Activated naive CD4-positive, alpha-beta T cell treated with anti-CD3 and anti-CD28 coated beads, Interleukin-2, amount 50 U/mL, for 24 hours (primary cell): Measurements from ENCODE around the gene ACTR8.
"Not testable (repeated sequence)": the region's sequence is repeated elsewhere in the genome, so short reads cannot be mapped to it uniquely, and the experiment has no call there.

Source experiments
- H3K27ac Mint-ChIP-seq: one replicate; pipeline ENCODE4 v1.8.0; 2021; ENCODE audit warnings: mild to moderate bottlenecking, mixed read lengths
- H3K27me3 Mint-ChIP-seq: one replicate; pipeline ENCODE4 v1.8.0; 2021; ENCODE audit warnings: mixed read lengths
- H3K36me3 Mint-ChIP-seq: one replicate; pipeline ENCODE4 v1.8.0; 2021; ENCODE audit warnings: mixed read lengths
- H3K4me1 Mint-ChIP-seq: one replicate; pipeline ENCODE4 v1.8.0; 2021; ENCODE audit warnings: mixed read lengths
- H3K4me3 Mint-ChIP-seq: one replicate; pipeline ENCODE4 v1.8.0; 2021; ENCODE audit warnings: mild to moderate bottlenecking, mixed read lengths
- H3K9me3 Mint-ChIP-seq: one replicate; pipeline ENCODE4 v1.8.0; 2021; ENCODE audit warnings: mixed read lengths

The ACTR8 gene, protein sequence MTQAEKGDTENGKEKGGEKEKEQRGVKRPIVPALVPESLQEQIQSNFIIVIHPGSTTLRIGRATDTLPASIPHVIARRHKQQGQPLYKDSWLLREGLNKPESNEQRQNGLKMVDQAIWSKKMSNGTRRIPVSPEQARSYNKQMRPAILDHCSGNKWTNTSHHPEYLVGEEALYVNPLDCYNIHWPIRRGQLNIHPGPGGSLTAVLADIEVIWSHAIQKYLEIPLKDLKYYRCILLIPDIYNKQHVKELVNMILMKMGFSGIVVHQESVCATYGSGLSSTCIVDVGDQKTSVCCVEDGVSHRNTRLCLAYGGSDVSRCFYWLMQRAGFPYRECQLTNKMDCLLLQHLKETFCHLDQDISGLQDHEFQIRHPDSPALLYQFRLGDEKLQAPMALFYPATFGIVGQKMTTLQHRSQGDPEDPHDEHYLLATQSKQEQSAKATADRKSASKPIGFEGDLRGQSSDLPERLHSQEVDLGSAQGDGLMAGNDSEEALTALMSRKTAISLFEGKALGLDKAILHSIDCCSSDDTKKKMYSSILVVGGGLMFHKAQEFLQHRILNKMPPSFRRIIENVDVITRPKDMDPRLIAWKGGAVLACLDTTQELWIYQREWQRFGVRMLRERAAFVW

DNA sequence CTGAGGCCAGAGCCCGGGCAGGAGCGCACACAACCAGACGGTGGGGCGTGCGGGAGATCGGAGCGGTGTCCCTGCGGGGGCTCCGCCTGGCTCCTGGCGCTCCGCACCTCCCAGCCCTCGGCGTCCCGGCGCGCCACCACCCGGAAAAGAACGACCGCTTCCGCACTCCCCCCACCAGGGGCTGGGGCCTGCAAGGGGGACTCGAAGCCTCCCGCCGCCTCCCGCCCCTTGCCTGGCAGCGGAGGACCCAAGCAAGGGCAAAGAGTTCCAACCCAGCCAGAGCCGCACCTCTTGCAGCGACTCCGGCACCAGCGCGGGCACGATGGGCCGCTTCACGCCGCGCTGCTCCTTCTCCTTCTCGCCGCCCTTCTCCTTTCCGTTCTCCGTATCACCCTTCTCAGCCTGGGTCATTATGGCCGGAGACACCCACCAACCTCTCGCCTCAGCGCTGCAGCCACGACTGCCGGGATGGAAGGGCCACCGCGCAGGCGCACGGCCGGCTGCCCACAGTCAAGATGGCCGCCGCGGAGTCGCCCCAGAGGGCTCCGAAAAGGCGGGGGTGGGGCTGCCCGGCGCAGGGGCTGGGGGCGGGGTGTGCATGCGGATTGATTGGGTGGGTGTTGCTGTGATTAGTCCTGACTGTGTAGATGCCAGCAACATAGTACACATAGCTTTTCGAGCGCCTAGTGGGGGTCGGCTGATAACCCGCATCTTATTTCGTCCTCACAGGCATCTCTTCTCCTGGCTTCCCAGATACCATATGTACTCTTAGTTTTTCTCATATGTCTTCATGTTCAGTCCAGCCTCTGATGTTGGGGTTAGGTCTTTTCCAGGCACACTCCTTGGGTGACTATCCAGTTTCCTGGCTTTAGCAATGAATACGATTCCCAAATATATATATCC, at the start of gene ACTR8:
Gene ACTR8, minus strand, starts transcription at position 462 of the 903 bp plus-strand sequence. Its CDS starts 51 bp downstream, at position 411.
- Mint-ChIP-seq H3K9me3 (no peaks in the 10 kb centered on the region), H3K36me3 (peaks cover 13% of the 10 kb centered on the region), H3K27me3 (no peaks in the 10 kb centered on the region), H3K27ac (peak within 1 kb of the TSS; percentile 96), H3K4me3 (peak within 1 kb of the TSS; percentile 96), H3K4me1 (peaks cover 42% of the 10 kb centered on the region)

DNA sequence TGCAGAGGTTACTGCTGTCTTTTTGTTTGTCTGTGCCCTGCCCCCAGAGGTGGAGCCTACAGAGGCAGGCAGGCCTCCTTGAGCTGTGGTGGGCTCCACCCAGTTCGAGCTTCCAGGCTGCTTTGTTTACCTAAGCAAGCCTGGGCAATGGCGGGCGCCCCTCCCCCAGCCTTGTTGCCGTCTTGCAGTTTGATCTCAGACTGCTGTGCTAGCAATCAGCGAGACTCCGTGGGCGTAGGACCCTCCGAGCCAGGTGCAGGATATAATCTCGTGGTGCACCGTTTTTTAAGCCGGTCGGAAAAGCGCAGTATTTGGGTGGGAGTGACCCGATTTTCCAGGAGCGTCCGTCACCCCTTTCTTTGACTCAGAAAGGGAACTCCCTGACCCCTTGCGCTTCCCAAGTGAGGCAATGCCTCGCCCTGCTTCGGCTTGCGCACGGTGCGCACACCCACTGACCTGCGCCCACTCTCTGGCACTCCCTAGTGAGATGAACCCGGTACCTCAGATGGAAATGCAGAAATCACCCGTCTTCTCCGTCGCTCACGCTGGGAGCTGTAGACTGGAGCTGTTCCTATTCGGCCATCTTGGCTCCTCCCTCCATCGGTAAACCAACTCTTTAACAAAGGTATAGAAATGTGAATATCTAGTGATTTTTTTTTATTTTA, 45.4 kb upstream of the ACTR8 start:
- not testable (repeated sequence) for H3K9me3 Mint-ChIP-seq, H3K27me3 Mint-ChIP-seq, H3K36me3 Mint-ChIP-seq, H3K4me1 Mint-ChIP-seq, H3K27ac Mint-ChIP-seq, H3K4me3 Mint-ChIP-seq

DNA sequence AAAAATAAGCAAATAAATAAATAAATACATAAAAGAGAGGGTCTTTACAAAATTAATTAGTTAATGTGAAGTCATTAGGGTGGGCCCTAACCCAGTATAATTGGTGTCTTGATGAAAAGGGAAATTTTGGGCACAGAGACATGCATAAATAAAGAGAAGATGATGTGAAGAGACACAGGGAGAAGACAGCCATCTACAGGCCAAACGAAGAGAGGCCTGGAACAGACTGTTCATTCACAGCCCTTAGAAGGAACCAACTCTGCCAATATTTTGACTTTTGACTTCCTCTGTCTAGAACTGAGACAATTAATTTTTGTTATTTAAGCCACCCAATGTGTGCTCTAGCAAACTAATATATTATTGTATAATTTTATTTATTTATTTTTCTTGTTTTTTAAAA, 39.3 kb upstream of the ACTR8 start:
- Mint-ChIP-seq H3K4me3 (no peak overlapping the region), H3K9me3 (no peaks in the 10 kb centered on the region), H3K36me3 (peaks cover 3% of the 10 kb centered on the region), H3K4me1 (no peaks in the 10 kb centered on the region), H3K27me3 (peaks cover 18% of the 10 kb centered on the region), H3K27ac (no peak overlapping the region)

DNA sequence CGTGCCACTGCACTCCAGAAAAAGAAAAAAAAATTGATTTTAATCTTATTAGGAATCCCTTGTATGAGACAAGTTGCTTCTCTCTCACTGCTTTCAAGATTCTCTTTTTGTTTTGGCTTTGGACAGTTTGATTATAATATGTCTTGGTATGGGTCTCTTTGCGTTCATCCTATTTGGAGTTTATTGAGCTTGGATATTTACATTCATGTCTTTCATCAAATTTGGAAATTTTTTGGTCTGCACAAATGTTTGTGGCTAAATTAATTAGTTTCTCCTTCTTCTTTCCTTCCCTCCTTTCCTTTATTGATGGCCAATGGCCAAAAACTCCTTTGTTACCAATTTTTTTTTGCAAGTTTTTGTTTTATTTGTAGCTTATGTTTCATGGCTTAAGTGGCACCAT, 37.8 kb upstream of the ACTR8 start:
- Mint-ChIP-seq H3K4me1 (no peaks in the 10 kb centered on the region), H3K36me3 (peaks cover 3% of the 10 kb centered on the region), H3K9me3 (no peaks in the 10 kb centered on the region), H3K4me3 (no peak overlapping the region), H3K27me3 (peaks cover 25% of the 10 kb centered on the region), H3K27ac (no peak overlapping the region)

DNA sequence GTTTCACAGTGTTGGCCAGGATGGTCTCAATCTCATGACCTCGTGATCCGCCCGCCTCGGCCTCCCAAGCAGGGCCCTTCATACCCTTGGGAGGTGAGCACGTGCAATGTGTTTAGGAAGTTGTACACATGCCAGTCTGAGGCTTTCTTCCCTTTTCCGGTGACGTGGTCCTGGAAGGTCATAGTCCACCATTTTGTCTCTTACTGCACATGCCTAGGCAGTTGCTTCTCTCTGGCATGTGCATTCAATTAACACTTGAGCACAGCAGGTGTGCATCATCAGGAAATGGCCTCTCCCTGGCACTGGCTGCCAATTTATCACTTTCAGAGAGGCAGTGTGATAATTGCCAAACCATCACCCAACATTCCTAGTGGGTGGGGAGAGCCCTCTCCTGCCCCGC, 31.4 kb upstream of the ACTR8 start:
- Mint-ChIP-seq H3K9me3 (peaks cover 3% of the 10 kb centered on the region), H3K4me3 (no peak overlapping the region), H3K36me3 (no peaks in the 10 kb centered on the region), H3K4me1 (no peaks in the 10 kb centered on the region), H3K27ac (no peak overlapping the region), H3K27me3 (peaks cover 36% of the 10 kb centered on the region)

DNA sequence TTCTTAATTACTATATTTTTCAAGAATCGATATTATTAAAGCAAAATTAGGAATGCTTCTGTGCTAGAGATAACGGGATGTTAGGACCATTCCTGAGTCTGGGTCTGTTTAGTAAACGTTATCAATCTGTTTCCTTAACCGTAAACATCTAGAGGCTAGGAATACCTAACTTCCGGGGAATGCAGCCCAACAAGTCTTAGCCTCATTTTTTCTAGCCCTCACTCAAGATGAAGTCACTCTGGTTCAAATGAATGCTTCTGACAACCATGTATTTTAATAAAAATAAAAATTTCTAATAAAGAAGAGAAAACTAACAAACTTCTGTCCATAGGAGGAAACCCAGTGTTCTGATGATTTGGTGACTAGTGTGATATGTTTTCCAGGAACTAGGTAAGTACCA, 20.8 kb upstream of the ACTR8 start:
- Mint-ChIP-seq H3K4me1 (no peaks in the 10 kb centered on the region), H3K36me3 (peaks cover 4% of the 10 kb centered on the region), H3K27me3 (peaks cover 32% of the 10 kb centered on the region), H3K4me3 (no peak overlapping the region), H3K9me3 (no peaks in the 10 kb centered on the region), H3K27ac (no peak overlapping the region)

DNA sequence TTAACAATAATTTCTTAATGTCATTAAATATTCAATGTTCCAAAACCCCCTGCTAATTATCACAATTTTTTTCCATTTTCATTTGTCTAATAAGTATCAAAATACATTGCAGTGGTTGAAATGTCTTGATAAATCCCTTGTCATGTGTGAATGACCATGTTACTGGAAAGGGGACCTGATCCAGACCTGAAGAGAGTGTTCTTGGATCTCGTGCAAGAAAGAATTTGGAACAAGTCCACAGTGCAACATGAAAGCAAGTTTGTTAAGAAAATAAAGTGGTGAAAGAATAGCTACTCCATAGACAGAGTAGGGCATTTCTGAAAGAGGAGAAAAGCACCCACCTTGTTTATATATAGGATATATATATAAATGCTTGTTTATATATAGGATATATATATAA, 20.1 kb upstream of the ACTR8 start:
- peaks cover 4% of the 10 kb centered on the region for H3K36me3 Mint-ChIP-seq
- H3K27ac Mint-ChIP-seq: no peak overlapping the region
- peaks cover 32% of the 10 kb centered on the region for H3K27me3 Mint-ChIP-seq
- no peaks in the 10 kb centered on the region for H3K9me3 Mint-ChIP-seq
- H3K4me3 Mint-ChIP-seq: no peak overlapping the region
- no peaks in the 10 kb centered on the region for H3K4me1 Mint-ChIP-seq

DNA sequence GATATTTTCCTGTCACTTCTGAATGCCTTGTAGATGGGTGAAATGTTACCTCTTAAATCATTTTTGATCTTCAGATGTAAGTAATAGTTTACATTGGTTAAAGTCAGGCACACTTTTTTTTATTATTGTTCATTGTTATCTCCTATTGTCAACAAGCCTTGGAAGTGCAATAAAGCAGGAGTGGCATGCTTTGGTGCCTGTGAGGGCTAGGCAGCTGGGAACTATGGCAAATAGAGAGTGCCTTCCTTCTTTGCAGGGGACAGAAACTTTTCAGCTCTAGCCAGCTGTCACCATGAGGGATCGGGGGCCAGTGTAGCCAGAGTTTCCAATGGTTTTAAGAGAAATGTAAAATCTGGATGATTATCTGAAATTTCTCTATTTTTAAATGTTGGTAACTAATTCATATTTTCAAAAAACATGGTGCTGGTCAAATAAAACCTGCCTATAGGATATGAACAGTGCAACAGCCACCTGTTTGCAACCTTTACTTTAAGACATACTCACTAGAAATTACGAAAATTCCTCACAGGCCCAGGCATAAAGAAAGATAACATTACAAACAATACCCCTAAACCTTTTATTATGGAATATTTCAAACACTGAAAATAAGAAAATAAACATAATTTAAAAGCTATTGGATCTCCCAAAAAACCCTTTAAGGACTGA, 18.8 kb upstream of the ACTR8 start:
- H3K27me3 Mint-ChIP-seq: peaks cover 26% of the 10 kb centered on the region
- H3K36me3 Mint-ChIP-seq: no peaks in the 10 kb centered on the region
- H3K9me3 Mint-ChIP-seq: no peaks in the 10 kb centered on the region

DNA sequence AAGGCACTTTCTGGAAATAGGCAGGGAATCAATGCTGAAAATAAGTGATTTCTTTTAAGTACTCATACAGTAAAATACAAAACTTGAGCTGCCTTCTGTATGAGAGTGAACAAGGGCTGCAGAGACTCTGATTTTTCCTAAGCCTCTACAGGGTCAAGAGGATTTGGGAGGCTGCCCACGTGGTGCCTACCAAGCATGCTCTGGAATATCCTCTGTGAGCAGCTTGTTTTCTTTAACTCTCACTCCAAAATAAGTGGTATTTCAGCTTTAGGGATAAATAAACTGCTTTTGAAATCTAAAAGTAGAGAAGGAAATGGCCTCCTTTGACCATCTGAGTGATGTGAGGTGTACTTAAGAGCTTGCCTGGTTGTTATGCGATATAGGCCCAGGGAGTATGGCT, 17.8 kb upstream of the ACTR8 start:
- H3K36me3 Mint-ChIP-seq: no peaks in the 10 kb centered on the region
- H3K9me3 Mint-ChIP-seq: no peaks in the 10 kb centered on the region
- no peak overlapping the region for H3K27ac Mint-ChIP-seq
- peaks cover 22% of the 10 kb centered on the region for H3K27me3 Mint-ChIP-seq
- H3K4me1 Mint-ChIP-seq: no peaks in the 10 kb centered on the region
- H3K4me3 Mint-ChIP-seq: no peak overlapping the region

More for the DNA sequence above, 18.8 kb upstream of the ACTR8 start:
- Mint-ChIP-seq H3K27ac (no peak overlapping the region), H3K4me3 (no peak overlapping the region), H3K4me1 (no peaks in the 10 kb centered on the region)

DNA sequence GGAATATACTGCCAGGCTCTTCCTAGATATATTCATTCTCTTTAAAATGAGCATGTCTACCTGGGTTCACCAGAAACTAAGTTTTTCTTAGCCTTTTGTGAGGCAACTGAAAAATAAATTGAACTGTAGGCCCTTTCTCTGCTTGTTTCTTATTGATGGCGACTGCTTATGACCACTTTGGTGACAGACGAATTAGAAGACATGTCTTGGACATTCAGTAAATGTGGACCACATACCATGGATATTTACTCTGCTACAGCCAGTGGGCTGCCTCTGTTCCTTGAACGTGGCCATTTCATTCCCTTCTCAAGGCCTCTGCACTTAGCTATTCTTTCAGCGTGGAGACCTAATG, 10.3 kb upstream of the ACTR8 start:
- Mint-ChIP-seq H3K9me3 (no peaks in the 10 kb centered on the region), H3K27ac (peak overlapping the region; percentile 99), H3K27me3 (peaks cover 8% of the 10 kb centered on the region), H3K4me1 (peaks cover 50% of the 10 kb centered on the region), H3K36me3 (peaks cover 6% of the 10 kb centered on the region), H3K4me3 (peak overlapping the region; percentile 95)

DNA sequence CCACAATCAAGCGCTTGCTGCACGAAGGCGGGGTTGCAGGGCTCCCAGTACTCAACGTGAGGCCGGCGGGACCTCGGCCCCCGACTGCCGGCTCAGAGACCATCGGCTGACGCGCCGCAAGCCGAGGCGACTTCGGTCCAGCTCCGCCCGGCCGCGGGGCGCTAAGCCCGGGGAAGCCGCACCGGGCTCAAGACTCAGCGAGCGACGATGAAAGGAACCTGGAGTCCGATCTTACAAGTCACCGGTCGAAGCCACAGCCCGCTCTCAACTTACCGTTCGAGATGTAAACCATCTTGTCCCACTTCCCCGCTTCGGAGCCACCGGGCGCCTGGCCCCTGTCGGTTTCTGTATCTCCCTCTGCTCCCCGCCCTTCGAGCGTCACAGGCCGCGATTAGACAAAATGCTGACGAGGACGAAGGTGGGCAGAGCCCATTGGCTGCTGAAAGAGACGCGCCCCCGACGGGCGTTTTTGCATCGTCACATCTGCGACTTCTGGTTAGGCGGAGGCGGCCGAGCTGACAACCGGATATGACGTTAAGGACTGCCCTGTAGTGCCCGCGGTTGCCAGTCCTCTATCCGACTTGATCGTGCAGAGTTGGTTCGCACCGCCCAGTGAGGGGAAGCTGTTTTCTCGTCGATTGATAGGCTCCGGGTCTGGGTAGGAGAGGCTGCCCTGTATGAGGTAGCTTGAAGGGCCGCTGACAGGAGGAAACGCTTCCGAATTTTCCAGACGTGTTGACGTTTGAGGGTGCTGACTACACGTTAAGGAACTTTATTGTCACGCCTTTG, 9.7 kb upstream of the ACTR8 start, which contains the start of gene SELENOK:
Gene SELENOK, minus strand, starts transcription at position 363 of the 789 bp plus-strand sequence.
- peaks cover 5% of the 10 kb centered on the region for H3K27me3 Mint-ChIP-seq
- H3K36me3 Mint-ChIP-seq: peaks cover 10% of the 10 kb centered on the region
- H3K4me1 Mint-ChIP-seq: peaks cover 56% of the 10 kb centered on the region
- H3K4me3 Mint-ChIP-seq: peak within 1 kb of the TSS; percentile 95
- no peaks in the 10 kb centered on the region for H3K9me3 Mint-ChIP-seq
- peak within 1 kb of the TSS; percentile 99 for H3K27ac Mint-ChIP-seq

DNA sequence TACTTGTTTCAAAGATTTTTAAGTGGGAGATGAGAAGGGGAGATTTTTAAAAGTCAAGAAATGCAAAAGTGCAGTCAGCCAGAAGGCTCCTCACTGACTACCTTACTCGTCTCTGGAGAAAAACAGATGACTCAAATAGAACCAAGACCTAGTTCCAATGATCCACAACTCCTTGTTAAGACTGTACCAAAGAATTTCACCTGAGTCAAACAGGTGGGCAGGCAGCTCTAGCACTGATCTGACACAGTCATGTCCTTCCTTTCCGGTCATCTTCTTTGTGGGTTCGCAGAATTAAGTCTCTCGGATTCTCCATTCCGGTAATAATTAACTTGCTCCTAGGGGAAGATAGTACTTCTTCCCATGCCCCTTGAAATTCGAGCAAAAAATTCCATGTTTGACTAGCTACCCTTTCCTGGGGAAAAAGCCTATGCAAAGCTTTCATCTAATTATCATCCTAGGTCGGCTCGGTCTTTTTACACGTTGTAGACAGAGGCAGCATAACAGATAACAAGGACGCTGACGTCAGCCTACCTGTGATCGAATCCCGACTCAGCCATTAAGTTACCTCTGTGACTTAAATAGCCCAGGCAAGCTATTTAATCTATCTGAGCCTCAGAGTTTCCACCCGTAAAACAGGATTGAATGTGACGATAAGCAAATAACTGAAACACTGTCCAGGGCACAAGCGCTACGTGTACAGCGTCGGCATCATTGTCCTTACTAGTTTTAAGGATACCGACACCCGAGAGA, 8.9 kb upstream of the ACTR8 start:
- peaks cover 2% of the 10 kb centered on the region for H3K27me3 Mint-ChIP-seq
- peaks cover 58% of the 10 kb centered on the region for H3K4me1 Mint-ChIP-seq

DNA sequence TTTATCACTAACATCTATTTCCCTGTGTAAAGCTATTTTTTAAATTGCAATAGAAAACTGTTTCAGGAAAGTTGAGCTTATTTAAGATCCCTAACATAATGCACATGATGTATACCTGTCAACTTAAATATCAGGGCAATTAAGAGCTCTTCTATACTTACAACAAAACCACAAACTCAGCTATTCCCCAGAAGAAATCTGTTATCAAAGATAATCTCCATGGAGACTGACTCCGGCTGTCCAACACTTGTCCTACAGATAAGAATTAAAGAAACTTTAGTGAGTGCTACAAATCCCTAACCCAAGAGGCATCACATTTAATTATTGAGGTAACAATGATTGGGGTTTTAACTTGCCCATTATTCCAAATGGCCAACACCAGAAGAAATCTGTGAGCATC, 6.3 kb upstream of the ACTR8 start:
- Mint-ChIP-seq H3K27me3 (no peaks in the 10 kb centered on the region), H3K27ac (no peak overlapping the region), H3K36me3 (peaks cover 13% of the 10 kb centered on the region), H3K9me3 (no peaks in the 10 kb centered on the region), H3K4me3 (peak overlapping the region; percentile 8), H3K4me1 (peaks cover 59% of the 10 kb centered on the region)

More for the DNA sequence above, 8.9 kb upstream of the ACTR8 start:
- H3K27ac Mint-ChIP-seq: peak overlapping the region; percentile 99
- peak overlapping the region; percentile 95 for H3K4me3 Mint-ChIP-seq
- H3K36me3 Mint-ChIP-seq: peaks cover 11% of the 10 kb centered on the region
- H3K9me3 Mint-ChIP-seq: no peaks in the 10 kb centered on the region

DNA sequence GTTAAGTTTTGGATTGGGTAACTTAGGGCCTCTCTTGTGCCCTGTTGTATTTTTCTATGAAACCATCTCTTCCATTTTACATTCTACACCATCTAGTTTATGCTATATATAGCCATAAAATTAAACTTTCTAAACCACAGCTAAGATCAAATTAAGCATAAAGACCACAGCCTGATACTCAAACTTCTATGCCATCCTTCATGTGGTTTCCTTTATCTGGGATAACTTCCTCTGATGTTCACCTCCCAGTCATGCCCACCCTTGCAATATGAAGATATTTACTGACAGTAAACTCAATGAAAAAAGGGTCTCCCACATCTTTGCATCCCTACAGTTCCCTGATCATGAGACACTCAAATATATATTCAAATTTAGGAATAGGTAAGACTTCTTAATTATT, 5.5 kb upstream of the ACTR8 start:
- Mint-ChIP-seq H3K27me3 (no peaks in the 10 kb centered on the region), H3K9me3 (no peaks in the 10 kb centered on the region), H3K4me3 (no peak overlapping the region), H3K36me3 (peaks cover 13% of the 10 kb centered on the region), H3K27ac (peak overlapping the region; percentile 30), H3K4me1 (peaks cover 60% of the 10 kb centered on the region)
